HepG2 (cell line): ENCODE measurements around the gene ASXL1. TPM values are rescaled to one million over a fixed set of nuclear protein-coding genes. Genes with fewer than 3 reads are reported as not detected.

ENCODE experiments used
- CC2D1A ChIP-seq: sonication (generic); formaldehyde crosslinking; IDR thresholded peaks from 2 replicates; pipeline ENCODE4 v1.8.1; 2023; ENCODE audit warnings: mild to moderate bottlenecking, missing genetic modification reagents
- ERF ChIP-seq: IDR thresholded peaks from 2 replicates; pipeline ENCODE4 v1.6.1; 2018; ENCODE audit warnings: missing biosample characterization, missing genetic modification reagents
- GTF2F1 ChIP-seq: fragments of 150-350 bp; IDR thresholded peaks from 2 replicates; pipeline ENCODE4 v1.6.1; 2014; ENCODE audit warnings: low read length
- KDM3A ChIP-seq: IDR thresholded peaks from 2 replicates; pipeline ENCODE4 v1.6.1; 2018; ENCODE audit warnings: low read depth, missing compliant biosample characterization
- KDM5A ChIP-seq: fragments of 200-600 bp; sonication (generic); IDR thresholded peaks from 2 replicates; pipeline ENCODE4 v1.7.0; 2018; ENCODE audit warnings: antibody characterized with exemption, mild to moderate bottlenecking, low read length, borderline replicate concordance
- MYNN ChIP-seq: sonication (generic); formaldehyde crosslinking; IDR thresholded peaks from 2 replicates; pipeline ENCODE4 v1.4.0; 2020; ENCODE audit warnings: mild to moderate bottlenecking, low read depth, missing genetic modification reagents
- RARG ChIP-seq: sonication (generic); formaldehyde crosslinking; IDR thresholded peaks from 2 replicates; pipeline ENCODE4 v1.4.0; 2020; ENCODE audit warnings: low read depth, mild to moderate bottlenecking, missing genetic modification reagents
- RFXANK ChIP-seq: IDR thresholded peaks from 2 replicates; pipeline ENCODE4 v1.6.1; 2016
- RFXAP ChIP-seq: sonication (generic); formaldehyde crosslinking; IDR thresholded peaks from 2 replicates; pipeline ENCODE4 v1.4.0; 2020; ENCODE audit warnings: missing genetic modification reagents, borderline replicate concordance
- SP2 ChIP-seq: sonication (generic); formaldehyde crosslinking; IDR thresholded peaks from 2 replicates; pipeline ENCODE4 v1.5.1; 2020; ENCODE audit warnings: mild to moderate bottlenecking, missing genetic modification reagents
- ZNF350 ChIP-seq: sonication (generic); formaldehyde crosslinking; IDR thresholded peaks from 2 replicates; pipeline ENCODE4 v1.4.0; 2020; ENCODE audit warnings: mild to moderate bottlenecking, low read depth, missing genetic modification reagents, borderline replicate concordance
- ZNF563 ChIP-seq: sonication (generic); formaldehyde crosslinking; IDR thresholded peaks from 2 replicates; pipeline ENCODE4 v1.8.0; 2022; ENCODE audit warnings: mild to moderate bottlenecking, moderate library complexity, missing genetic modification reagents
- ZSCAN31 ChIP-seq: sonication (generic); formaldehyde crosslinking; IDR thresholded peaks from 2 replicates; pipeline ENCODE4 v1.5.0; 2020; ENCODE audit warnings: low read depth, mild to moderate bottlenecking, missing genetic modification reagents
- polyA plus RNA-seq, 8 experiments: library from polyadenylated mRNA; depleted of rRNA in 3 of 8; stranded (reverse) in 7 of 8; unstranded in 1 of 8; fragments of >200 nt; fragmentation: Illumina TruSeq in 4 of 8; extraction: Trizol in 4 of 8; gene quantifications; 2 replicates each; pipeline versions ENCODE4 v1.2.1 to v1.2.3, GENCODE V29; 2011 to 2016; ENCODE audit warnings: low read depth in 4 of 8, missing spikeins in 1 of 8, mixed read lengths in 1 of 8; ENCODE audit not compliant: insufficient read depth in 1 of 8
- total RNA-seq, 5 experiments: library from RNA; depleted of rRNA; stranded (reverse); fragments of >200 nt; fragmentation: Illumina TruSeq; extraction: Trizol; gene quantifications; 2 replicates each; pipeline ENCODE4 v1.2.3, GENCODE V29; 2016; ENCODE audit warnings: low read depth in 1 of 5
- TF ChIP-seq, protein P1 (sequence below): sonication (generic); formaldehyde crosslinking; IDR thresholded peaks from 2 replicates; pipeline ENCODE4 v1.4.0; 2020; ENCODE audit warnings: missing genetic modification reagents
- TF ChIP-seq, protein P2 (sequence below): sonication (generic); formaldehyde crosslinking; IDR thresholded peaks from 2 replicates; pipeline ENCODE4 v1.4.0; 2020; ENCODE audit warnings: mild to moderate bottlenecking, missing genetic modification reagents, borderline replicate concordance
- TF ChIP-seq, protein P3 (sequence below): sonication (generic); formaldehyde crosslinking; IDR thresholded peaks from 2 replicates; pipeline ENCODE4 v1.8.0; 2022; ENCODE audit warnings: mild to moderate bottlenecking, missing genetic modification reagents; ENCODE audit not compliant: insufficient replicate concordance

The ASXL1 gene
- total and polyA plus RNA-seq, 2 of the 13 experiments (the other 11 are each of a cell fraction or from before 2014, with no cell fraction given) = 62.1 to 74.8 TPM

DNA sequence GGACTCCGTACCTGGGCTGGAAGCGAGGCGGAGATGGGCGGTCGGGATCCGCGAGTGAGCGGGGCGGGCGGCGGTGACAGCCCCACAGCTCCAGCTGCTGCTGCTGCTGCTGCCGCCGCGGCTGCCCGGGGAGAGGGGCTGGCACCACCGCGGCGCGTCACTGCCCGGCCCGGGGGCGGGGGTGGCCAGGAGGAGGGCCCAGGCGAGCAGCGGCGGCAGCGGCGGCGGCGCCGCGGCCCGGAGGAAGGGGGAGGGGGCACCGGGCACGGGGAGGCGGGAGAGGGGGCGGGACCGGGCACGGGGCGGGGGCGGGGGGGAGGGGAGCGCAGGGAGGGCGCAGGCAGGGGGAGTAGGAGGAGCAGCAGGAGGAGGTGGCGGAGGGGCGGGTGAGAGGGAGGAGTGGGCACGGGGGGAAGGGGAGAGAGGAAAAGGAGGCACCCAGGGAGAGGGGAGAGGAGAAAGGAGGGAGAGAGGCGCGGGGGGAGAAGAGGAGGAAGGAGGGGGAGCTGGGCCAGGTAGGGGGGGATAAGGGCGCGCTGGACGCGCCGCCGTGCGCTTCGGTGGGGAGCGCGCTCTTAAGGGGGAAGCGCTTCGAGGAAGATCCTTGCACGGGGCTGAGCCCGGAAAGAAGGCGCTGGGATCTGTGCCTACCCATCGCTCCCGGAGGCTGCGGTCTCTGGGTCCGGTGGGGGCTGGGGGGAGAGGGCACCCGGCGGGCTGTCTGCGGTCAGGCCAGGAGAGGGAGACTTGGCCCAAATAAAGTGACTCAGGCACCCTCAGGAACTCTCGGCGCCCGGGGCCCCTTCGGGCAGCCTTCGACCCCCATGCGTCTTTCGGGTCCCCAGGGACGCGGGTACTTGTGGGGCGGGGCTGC, 125.5 kb downstream of the ASXL1 start (continued):
- TF ChIP-seq KDM5A (no peak), RFXAP (CRISPR knock-in tag) (peak; percentile 73; the same call in 1 of the 2 replicates), RARG (CRISPR knock-in tag) (no peak), GTF2F1 (no peak), CC2D1A (CRISPR knock-in tag) (no peak), ZNF563 (no peak; the same call in 1 of the 2 replicates), KDM3A (CRISPR knock-in tag) (peak; percentile 87; the same call in 1 of the 2 replicates), ZSCAN31 (CRISPR knock-in tag) (no peak; the same call in 1 of the 2 replicates), RFXANK (CRISPR knock-in tag) (no peak), ZNF350 (peak; percentile 43; the same call in 1 of the 2 replicates), MYNN (CRISPR knock-in tag) (peak; percentile 95; the same call in 1 of the 2 replicates), SP2 (no peak), ERF (peak; percentile 93)
- TF ChIP-seq, protein P1, sequence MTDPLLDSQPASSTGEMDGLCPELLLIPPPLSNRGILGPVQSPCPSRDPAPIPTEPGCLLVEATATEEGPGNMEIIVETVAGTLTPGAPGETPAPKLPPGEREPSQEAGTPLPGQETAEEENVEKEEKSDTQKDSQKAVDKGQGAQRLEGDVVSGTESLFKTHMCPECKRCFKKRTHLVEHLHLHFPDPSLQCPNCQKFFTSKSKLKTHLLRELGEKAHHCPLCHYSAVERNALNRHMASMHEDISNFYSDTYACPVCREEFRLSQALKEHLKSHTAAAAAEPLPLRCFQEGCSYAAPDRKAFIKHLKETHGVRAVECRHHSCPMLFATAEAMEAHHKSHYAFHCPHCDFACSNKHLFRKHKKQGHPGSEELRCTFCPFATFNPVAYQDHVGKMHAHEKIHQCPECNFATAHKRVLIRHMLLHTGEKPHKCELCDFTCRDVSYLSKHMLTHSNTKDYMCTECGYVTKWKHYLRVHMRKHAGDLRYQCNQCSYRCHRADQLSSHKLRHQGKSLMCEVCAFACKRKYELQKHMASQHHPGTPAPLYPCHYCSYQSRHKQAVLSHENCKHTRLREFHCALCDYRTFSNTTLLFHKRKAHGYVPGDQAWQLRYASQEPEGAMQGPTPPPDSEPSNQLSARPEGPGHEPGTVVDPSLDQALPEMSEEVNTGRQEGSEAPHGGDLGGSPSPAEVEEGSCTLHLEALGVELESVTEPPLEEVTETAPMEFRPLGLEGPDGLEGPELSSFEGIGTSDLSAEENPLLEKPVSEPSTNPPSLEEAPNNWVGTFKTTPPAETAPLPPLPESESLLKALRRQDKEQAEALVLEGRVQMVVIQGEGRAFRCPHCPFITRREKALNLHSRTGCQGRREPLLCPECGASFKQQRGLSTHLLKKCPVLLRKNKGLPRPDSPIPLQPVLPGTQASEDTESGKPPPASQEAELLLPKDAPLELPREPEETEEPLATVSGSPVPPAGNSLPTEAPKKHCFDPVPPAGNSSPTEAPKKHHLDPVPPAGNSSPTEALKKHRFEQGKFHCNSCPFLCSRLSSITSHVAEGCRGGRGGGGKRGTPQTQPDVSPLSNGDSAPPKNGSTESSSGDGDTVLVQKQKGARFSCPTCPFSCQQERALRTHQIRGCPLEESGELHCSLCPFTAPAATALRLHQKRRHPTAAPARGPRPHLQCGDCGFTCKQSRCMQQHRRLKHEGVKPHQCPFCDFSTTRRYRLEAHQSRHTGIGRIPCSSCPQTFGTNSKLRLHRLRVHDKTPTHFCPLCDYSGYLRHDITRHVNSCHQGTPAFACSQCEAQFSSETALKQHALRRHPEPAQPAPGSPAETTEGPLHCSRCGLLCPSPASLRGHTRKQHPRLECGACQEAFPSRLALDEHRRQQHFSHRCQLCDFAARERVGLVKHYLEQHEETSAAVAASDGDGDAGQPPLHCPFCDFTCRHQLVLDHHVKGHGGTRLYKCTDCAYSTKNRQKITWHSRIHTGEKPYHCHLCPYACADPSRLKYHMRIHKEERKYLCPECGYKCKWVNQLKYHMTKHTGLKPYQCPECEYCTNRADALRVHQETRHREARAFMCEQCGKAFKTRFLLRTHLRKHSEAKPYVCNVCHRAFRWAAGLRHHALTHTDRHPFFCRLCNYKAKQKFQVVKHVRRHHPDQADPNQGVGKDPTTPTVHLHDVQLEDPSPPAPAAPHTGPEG (CRISPR knock-in tag) = peak; percentile 65; the same call in 1 of the 2 replicates
- TF ChIP-seq, protein P2, sequence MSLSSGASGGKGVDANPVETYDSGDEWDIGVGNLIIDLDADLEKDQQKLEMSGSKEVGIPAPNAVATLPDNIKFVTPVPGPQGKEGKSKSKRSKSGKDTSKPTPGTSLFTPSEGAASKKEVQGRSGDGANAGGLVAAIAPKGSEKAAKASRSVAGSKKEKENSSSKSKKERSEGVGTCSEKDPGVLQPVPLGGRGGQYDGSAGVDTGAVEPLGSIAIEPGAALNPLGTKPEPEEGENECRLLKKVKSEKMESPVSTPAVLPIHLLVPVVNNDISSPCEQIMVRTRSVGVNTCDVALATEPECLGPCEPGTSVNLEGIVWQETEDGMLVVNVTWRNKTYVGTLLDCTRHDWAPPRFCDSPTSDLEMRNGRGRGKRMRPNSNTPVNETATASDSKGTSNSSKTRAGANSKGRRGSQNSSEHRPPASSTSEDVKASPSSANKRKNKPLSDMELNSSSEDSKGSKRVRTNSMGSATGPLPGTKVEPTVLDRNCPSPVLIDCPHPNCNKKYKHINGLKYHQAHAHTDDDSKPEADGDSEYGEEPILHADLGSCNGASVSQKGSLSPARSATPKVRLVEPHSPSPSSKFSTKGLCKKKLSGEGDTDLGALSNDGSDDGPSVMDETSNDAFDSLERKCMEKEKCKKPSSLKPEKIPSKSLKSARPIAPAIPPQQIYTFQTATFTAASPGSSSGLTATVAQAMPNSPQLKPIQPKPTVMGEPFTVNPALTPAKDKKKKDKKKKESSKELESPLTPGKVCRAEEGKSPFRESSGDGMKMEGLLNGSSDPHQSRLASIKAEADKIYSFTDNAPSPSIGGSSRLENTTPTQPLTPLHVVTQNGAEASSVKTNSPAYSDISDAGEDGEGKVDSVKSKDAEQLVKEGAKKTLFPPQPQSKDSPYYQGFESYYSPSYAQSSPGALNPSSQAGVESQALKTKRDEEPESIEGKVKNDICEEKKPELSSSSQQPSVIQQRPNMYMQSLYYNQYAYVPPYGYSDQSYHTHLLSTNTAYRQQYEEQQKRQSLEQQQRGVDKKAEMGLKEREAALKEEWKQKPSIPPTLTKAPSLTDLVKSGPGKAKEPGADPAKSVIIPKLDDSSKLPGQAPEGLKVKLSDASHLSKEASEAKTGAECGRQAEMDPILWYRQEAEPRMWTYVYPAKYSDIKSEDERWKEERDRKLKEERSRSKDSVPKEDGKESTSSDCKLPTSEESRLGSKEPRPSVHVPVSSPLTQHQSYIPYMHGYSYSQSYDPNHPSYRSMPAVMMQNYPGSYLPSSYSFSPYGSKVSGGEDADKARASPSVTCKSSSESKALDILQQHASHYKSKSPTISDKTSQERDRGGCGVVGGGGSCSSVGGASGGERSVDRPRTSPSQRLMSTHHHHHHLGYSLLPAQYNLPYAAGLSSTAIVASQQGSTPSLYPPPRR (CRISPR knock-in tag) = 0 out of 2 replicates have a peak, but pooled peaks have one; percentile 22
- TF ChIP-seq, protein P3, sequence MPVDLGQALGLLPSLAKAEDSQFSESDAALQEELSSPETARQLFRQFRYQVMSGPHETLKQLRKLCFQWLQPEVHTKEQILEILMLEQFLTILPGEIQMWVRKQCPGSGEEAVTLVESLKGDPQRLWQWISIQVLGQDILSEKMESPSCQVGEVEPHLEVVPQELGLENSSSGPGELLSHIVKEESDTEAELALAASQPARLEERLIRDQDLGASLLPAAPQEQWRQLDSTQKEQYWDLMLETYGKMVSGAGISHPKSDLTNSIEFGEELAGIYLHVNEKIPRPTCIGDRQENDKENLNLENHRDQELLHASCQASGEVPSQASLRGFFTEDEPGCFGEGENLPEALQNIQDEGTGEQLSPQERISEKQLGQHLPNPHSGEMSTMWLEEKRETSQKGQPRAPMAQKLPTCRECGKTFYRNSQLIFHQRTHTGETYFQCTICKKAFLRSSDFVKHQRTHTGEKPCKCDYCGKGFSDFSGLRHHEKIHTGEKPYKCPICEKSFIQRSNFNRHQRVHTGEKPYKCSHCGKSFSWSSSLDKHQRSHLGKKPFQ (CRISPR knock-in tag) = no peak
